ENCODE results near the gene DRAM1. TPM values are rescaled to one million over a fixed set of nuclear protein-coding genes. Genes with fewer than 3 reads are reported as not detected.

The DRAM1 gene
- total RNA-seq, 1 experiment from 2014 or later, result 6.5 TPM

DNA sequence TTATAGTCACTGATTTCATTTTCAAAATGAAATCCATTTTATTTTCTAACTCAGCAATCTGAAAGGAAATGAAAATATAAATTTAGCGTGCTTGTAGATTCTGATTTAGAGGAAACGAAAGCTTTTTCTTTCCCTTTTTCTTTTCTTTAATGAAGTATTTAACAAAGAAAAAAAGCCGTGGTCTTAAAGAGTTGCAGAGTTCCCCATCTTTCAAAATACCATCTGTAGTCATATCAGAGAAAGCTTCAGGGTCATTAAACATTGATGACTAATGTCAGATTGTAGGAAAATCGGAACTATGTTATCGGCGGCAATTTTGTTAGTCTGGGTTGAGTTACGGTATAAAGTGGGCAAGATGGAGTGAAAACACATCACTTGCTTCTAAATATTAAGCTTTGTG lies 32.3 kb downstream of the DRAM1 start:
- Histone ChIP-seq H3K4me1 (ENCODE audit: insufficient read depth, low read length) (no peaks in the 10 kb centered on the region; the same call in 1 of the 2 replicates), H3K9me3 (ENCODE audit: control insufficient read depth, low read depth, low read length) (no peaks in the 10 kb centered on the region), H3K23ac (ENCODE audit: insufficient read length, low read depth, low read length) (no peak overlapping the region), H4K20me1 (ENCODE audit: control insufficient read depth, insufficient read depth, insufficient read length) (no peaks in the 10 kb centered on the region), H4K8ac (replicated peaks; ENCODE audit: insufficient read length, low read depth, low read length) (no peak overlapping the region), H3K56ac (ENCODE audit: insufficient read length, low read depth, low read length) (no peak overlapping the region), H3K18ac (ENCODE audit: insufficient read length, low read depth, low read length) (no peak overlapping the region), H2BK20ac (ENCODE audit: low read depth, low read length, poor library complexity, severe bottlenecking) (no peak overlapping the region), H3K27me3 (ENCODE audit: insufficient read depth, low read length) (no peaks in the 10 kb centered on the region), H4K5ac (ENCODE audit: insufficient read length, low read depth, low read length) (no peak overlapping the region), H3K79me1 (ENCODE audit: insufficient read depth, low read depth, low read length, poor library complexity, severe bottlenecking) (no peaks in the 10 kb centered on the region), H3T11ph (ENCODE audit: low read length) (no peak overlapping the region), H3K14ac (ENCODE audit: insufficient read depth, low read length) (no peak overlapping the region), H2BK12ac (ENCODE audit: insufficient read length, low read depth, low read length) (no peak overlapping the region), H3K4ac (ENCODE audit: low read depth, low read length) (no peak overlapping the region), H3K4me2 (ENCODE audit: insufficient read depth, insufficient read length, low read length) (no peak overlapping the region), H4K91ac (ENCODE audit: insufficient read length, low read depth, low read length) (no peak overlapping the region), H2AFZ (ENCODE audit: low read length) (no peak overlapping the region), H2BK120ac (ENCODE audit: low read depth, low read length, poor library complexity, severe bottlenecking) (no peak overlapping the region), H2AK5ac (ENCODE audit: insufficient read length, low read length) (no peak overlapping the region), H3K23me2 (ENCODE audit: insufficient read length, low read depth, low read length, poor library complexity, severe bottlenecking) (no peaks in the 10 kb centered on the region), H2BK15ac (ENCODE audit: low read depth, low read length) (no peak overlapping the region), H3K79me2 (ENCODE audit: insufficient read depth, low read length) (no peaks in the 10 kb centered on the region), H3K9ac (ENCODE audit: extremely low read depth, insufficient read length, low read length) (no peak overlapping the region), H2BK5ac (ENCODE audit: insufficient read length, low read length) (no peak overlapping the region), H3K27ac (ENCODE audit: insufficient read length, low read depth, low read length) (no peak overlapping the region)
- Mint-ChIP-seq H3K27ac (no peak overlapping the region), H3K27me3 (ENCODE audit: low read depth) (no peaks in the 10 kb centered on the region), H3K4me1 (peaks cover 0 to 9% of the 10 kb centered on the region in 2 experiments; a peak in 3 of 4 replicates), H3K4me3 (no peak overlapping the region), H3K9me3 (no peaks in the 10 kb centered on the region), H3K36me3 (ENCODE audit: insufficient read depth in 1 of 3, low read depth in 3 of 3) (no peaks in the 10 kb centered on the region)
- no CpG with 5 or more reads among the region's 7 CpGs for WGBS (ENCODE audit: extremely low coverage, insufficient read length, low lambda C conversion rate)
- no peak for DNase-seq
- TF ChIP-seq, protein P1, sequence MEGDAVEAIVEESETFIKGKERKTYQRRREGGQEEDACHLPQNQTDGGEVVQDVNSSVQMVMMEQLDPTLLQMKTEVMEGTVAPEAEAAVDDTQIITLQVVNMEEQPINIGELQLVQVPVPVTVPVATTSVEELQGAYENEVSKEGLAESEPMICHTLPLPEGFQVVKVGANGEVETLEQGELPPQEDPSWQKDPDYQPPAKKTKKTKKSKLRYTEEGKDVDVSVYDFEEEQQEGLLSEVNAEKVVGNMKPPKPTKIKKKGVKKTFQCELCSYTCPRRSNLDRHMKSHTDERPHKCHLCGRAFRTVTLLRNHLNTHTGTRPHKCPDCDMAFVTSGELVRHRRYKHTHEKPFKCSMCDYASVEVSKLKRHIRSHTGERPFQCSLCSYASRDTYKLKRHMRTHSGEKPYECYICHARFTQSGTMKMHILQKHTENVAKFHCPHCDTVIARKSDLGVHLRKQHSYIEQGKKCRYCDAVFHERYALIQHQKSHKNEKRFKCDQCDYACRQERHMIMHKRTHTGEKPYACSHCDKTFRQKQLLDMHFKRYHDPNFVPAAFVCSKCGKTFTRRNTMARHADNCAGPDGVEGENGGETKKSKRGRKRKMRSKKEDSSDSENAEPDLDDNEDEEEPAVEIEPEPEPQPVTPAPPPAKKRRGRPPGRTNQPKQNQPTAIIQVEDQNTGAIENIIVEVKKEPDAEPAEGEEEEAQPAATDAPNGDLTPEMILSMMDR (conservative IDR thresholded peaks at IDR 0.05), result no peak
